ENCODE results near the gene OSBPL10.

Gene OSBPL10

GRCh38 chr3:31958701-31959152, 22.3 kb downstream of the OSBPL10 start:
- TF ChIP-seq, protein P1, sequence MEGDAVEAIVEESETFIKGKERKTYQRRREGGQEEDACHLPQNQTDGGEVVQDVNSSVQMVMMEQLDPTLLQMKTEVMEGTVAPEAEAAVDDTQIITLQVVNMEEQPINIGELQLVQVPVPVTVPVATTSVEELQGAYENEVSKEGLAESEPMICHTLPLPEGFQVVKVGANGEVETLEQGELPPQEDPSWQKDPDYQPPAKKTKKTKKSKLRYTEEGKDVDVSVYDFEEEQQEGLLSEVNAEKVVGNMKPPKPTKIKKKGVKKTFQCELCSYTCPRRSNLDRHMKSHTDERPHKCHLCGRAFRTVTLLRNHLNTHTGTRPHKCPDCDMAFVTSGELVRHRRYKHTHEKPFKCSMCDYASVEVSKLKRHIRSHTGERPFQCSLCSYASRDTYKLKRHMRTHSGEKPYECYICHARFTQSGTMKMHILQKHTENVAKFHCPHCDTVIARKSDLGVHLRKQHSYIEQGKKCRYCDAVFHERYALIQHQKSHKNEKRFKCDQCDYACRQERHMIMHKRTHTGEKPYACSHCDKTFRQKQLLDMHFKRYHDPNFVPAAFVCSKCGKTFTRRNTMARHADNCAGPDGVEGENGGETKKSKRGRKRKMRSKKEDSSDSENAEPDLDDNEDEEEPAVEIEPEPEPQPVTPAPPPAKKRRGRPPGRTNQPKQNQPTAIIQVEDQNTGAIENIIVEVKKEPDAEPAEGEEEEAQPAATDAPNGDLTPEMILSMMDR (conservative IDR thresholded peaks at IDR 0.05; ENCODE audit: low read depth, low read length): no peak
- no peak for DNase-seq (ENCODE audit: low read depth)
- H3K4me3 ChIP-seq (ENCODE audit: low read depth, low read length): no peak overlapping the region

DNA sequence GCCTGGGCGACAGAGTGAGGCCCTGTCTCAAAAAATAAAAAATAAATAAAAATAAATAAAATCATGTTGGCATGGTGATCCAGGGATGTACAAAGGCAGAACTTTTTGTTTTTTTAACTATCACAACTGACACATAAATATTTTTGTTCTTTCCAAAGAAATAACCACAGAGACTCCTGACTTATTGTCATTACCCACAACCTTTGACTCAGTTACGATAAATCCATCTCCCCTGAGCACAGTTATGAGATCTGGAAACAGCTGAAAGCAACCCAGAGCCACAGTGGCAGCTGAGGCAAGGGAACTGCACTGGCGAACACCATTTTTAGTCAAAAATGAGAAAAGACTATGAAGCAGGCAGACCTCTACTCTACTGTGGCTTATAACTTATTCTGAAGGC, 24.0 kb downstream of the OSBPL10 start:
- TF ChIP-seq, protein P1 (conservative IDR thresholded peaks at IDR 0.05; ENCODE audit: low read depth, low read length): no peak
- peak; percentile 48 for DNase-seq (ENCODE audit: low read depth)
- no peak overlapping the region for H3K4me3 ChIP-seq (ENCODE audit: low read depth, low read length)

DNA sequence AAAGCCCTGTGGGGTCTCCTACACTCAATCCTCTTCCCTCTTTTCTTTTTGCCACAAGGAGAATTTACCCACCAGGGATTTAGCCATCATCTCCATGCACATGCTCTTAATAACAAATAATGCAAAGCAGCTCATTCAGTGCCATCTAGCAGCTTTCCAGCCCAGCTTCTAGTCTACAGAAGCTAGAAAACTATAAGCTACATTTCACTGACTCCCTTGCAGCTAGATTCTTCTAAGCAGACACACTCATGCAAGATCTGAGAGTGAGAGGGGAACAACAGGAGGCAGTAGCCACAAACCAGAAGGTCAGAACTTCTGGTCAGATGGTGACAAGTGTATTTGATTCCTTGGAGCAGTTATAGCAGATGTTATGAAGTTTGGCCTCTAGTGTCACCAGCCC, 25.5 kb downstream of the OSBPL10 start:
- TF ChIP-seq, protein P1 (conservative IDR thresholded peaks at IDR 0.05; ENCODE audit: low read depth, low read length): no peak
- no peak overlapping the region for H3K4me3 ChIP-seq (ENCODE audit: low read depth, low read length)
- no peak for DNase-seq (ENCODE audit: low read depth)

- no peak for DNase-seq (ENCODE audit: low read depth)
- TF ChIP-seq, protein P1 (conservative IDR thresholded peaks at IDR 0.05; ENCODE audit: low read depth, low read length): no peak
- no peak overlapping the region for H3K4me3 ChIP-seq (ENCODE audit: low read depth, low read length)
These were observed 27.4 kb downstream of the OSBPL10 start for GRCh38 chr3:31953636-31954035.

- TF ChIP-seq, protein P1 (conservative IDR thresholded peaks at IDR 0.05; ENCODE audit: low read depth, low read length): no peak
- DNase-seq (ENCODE audit: low read depth): no peak
- H3K4me3 ChIP-seq (ENCODE audit: low read depth, low read length): no peak overlapping the region
These were observed 28.0 kb downstream of the OSBPL10 start for GRCh38 chr3:31953091-31953490.

- TF ChIP-seq, protein P1 (conservative IDR thresholded peaks at IDR 0.05; ENCODE audit: low read depth, low read length): no peak
- DNase-seq (ENCODE audit: low read depth): no peak
These were observed 28.9 kb downstream of the OSBPL10 start for GRCh38 chr3:31952205-31952604.

DNA sequence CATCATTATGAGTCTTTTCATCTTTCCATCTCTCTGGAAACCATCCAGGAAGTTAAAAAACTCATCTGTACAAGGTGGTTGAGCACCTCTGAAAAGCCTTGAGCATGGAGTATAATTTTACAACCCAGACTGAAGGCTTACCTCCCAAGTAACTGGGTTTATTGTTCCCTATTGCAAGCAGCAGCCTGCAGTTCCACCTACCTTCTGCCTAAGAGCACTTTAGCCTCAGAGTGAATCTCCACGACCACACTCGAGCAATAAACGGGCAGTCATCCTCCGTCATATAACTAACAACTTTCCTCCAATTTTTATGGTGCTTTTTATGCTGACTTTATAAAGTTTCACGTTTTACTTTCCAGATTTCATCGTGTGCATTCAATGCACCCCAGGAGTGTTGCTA, 32.8 kb downstream of the OSBPL10 start:
- no peak overlapping the region for H3K4me3 ChIP-seq (ENCODE audit: low read depth, low read length)
- no peak for DNase-seq (ENCODE audit: low read depth)
- TF ChIP-seq, protein P1 (conservative IDR thresholded peaks at IDR 0.05; ENCODE audit: low read depth, low read length): no peak

More at GRCh38 chr3:31952205-31952604, 28.9 kb downstream of the OSBPL10 start:
- H3K4me3 ChIP-seq (ENCODE audit: low read depth, low read length): no peak overlapping the region

Measured in choroid plexus epithelial cell (primary cell).